ENCODE data around the gene COX6A1. TPM values are rescaled to one million over a fixed set of nuclear protein-coding genes. Genes with fewer than 3 reads are reported as not detected.

The COX6A1 gene
- polyA plus RNA-seq, 4 donors: 274 to 383 (median 330) TPM

DNA sequence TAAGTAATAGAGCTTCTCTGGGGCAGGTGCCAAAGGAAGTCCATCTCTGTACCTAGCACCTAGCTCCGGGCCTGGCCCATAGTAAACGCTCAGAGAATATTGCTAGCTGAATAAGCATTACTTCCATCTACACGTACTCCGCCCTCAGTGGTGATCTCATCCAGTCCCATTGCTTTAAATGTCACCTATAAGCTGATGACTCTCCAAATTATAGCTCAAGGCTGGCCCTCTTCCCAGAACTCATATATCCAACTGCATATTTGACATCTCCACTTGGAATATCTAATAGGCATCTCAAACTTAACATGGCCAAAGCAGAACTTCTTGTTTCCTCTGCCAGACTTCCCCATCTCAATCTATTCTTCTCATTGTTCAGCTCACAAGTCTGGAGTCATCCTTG lies 51.1 kb downstream of the COX6A1 start:
- no peak for DNase-seq (ENCODE audit: low read depth in 4 of 4, low spot score in 2 of 4)

DNA sequence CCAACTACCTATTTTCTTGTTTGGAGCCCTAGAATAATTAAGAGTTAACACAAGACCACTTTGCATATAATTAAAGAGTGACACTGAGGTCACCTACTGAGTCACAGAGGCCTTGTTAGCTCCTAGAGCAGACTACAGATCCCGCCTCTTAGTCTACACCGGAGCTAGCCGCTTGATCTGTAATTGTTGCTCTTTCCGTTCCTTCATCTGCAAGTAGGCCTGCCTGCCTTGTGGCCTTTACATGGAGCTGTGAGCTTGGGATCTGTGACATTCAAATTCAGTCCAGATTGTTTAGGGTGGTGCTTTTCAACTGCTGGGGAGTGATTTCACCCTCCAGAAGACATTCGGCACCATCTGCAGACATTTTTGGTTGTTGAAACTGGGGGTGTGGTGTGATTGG lies 52.4 kb downstream of the COX6A1 start:
- DNase-seq (ENCODE audit: low read depth in 4 of 4, low spot score in 2 of 4): no peak

Other genes with a start within 250 kb of the COX6A1 start
- gene GCN1, start 243.4 kb upstream of the COX6A1 start, polyA plus RNA-seq (ENCODE audit: insufficient read length in 4 of 4): 10 to 100 TPM; 45.9 to 68.8 (median 54.6) TPM
- gene RPLP0, start 237.0 kb upstream of the COX6A1 start, polyA plus RNA-seq (ENCODE audit: insufficient read length in 4 of 4): 1,000 to 10,000 TPM; 2,524 to 3,028 (median 2,862) TPM
- 10 to 100 TPM; 59.9 to 86.7 (median 69.9) TPM for gene PXN, start 172.4 kb upstream of the COX6A1 start, polyA plus RNA-seq (ENCODE audit: insufficient read length in 4 of 4)
- gene RNU4-2, start 146.2 kb upstream of the COX6A1 start, polyA plus RNA-seq (ENCODE audit: insufficient read length in 4 of 4): 1 to 10 TPM in 1 of 4 donors, under 1 TPM in 1, not detected in 2; 0.92 to 2.6 TPM
- gene RNU4-1, start 144.9 kb upstream of the COX6A1 start, polyA plus RNA-seq (ENCODE audit: insufficient read length in 4 of 4): not detected
- gene SIRT4, start 135.8 kb upstream of the COX6A1 start, polyA plus RNA-seq (ENCODE audit: insufficient read length in 4 of 4): 1 to 10 TPM; 3.0 to 4.6 (median 4.4) TPM
- gene PLA2G1B, start 110.3 kb upstream of the COX6A1 start, polyA plus RNA-seq (ENCODE audit: insufficient read length in 4 of 4): under 1 TPM in 3 of 4 donors, not detected in 1; 0.43 to 0.75 (median 0.65) TPM
- 10 to 100 TPM; 16.8 to 31.9 (median 25.2) TPM for gene MSI1, start 68.9 kb upstream of the COX6A1 start, polyA plus RNA-seq (ENCODE audit: insufficient read length in 4 of 4)
- gene TRIAP1, start 8.3 kb downstream of the COX6A1 start, polyA plus RNA-seq (ENCODE audit: insufficient read length in 4 of 4): 10 to 100 TPM; 35.0 to 48.4 (median 42.8) TPM
- 10 to 100 TPM; 30.5 to 36.9 (median 33.6) TPM for gene GATC, start 8.3 kb downstream of the COX6A1 start, polyA plus RNA-seq (ENCODE audit: insufficient read length in 4 of 4)
- gene SRSF9, start 31.6 kb downstream of the COX6A1 start, polyA plus RNA-seq (ENCODE audit: insufficient read length in 4 of 4): 100 to 1,000 TPM; 212 to 273 (median 244) TPM
- gene DYNLL1, start 58.0 kb downstream of the COX6A1 start, polyA plus RNA-seq (ENCODE audit: insufficient read length in 4 of 4): 100 to 1,000 TPM; 460 to 545 (median 496) TPM
- gene COQ5, start 91.0 kb downstream of the COX6A1 start, polyA plus RNA-seq (ENCODE audit: insufficient read length in 4 of 4): 10 to 100 TPM; 53.9 to 70.1 (median 66.9) TPM
- gene RNF10, start 96.2 kb downstream of the COX6A1 start, polyA plus RNA-seq (ENCODE audit: insufficient read length in 4 of 4): 100 to 1,000 TPM; 180 to 269 (median 215) TPM
- 10 to 100 TPM; 39.4 to 64.1 (median 51.7) TPM for gene POP5, start 143.3 kb downstream of the COX6A1 start, polyA plus RNA-seq (ENCODE audit: insufficient read length in 4 of 4)
- gene CABP1, start 202.5 kb downstream of the COX6A1 start, polyA plus RNA-seq (ENCODE audit: insufficient read length in 4 of 4): 1 to 10 TPM; 4.3 to 5.6 (median 5.0) TPM
- 100 to 1,000 TPM; 150 to 183 (median 151) TPM for gene MLEC, start 249.0 kb downstream of the COX6A1 start, polyA plus RNA-seq (ENCODE audit: insufficient read length in 4 of 4)